ENCODE measurements around the gene XPNPEP1.

The XPNPEP1 gene

GRCh38 chr10:109947111-109947920 is 24.0 kb upstream of the XPNPEP1 start:
- DNase-seq: no peak

GRCh38 chr10:109946680-109947079 is 23.4 kb upstream of the XPNPEP1 start:
- no peak for DNase-seq

GRCh38 chr10:109945473-109946177 is 22.3 kb upstream of the XPNPEP1 start:
- DNase-seq: no peak

- DNase-seq: no peak
These were observed 21.3 kb upstream of the XPNPEP1 start for GRCh38 chr10:109944613-109945012.

GRCh38 chr10:109941236-109941862 is 18.0 kb upstream of the XPNPEP1 start:
- peak; percentile 51 for DNase-seq

GRCh38 chr10:109940553-109940952 is 17.2 kb upstream of the XPNPEP1 start:
- no peak for DNase-seq

- no peak for DNase-seq
These were observed 16.8 kb upstream of the XPNPEP1 start for GRCh38 chr10:109940117-109940516.

GRCh38 chr10:109939315-109939961 is 16.1 kb upstream of the XPNPEP1 start:
- DNase-seq: no peak

- DNase-seq: no peak
These were observed 14.3 kb upstream of the XPNPEP1 start for GRCh38 chr10:109937460-109938065.

- no peak for DNase-seq
These were observed 11.9 kb upstream of the XPNPEP1 start for GRCh38 chr10:109934958-109935793.

- DNase-seq: no peak
These were observed 10.8 kb upstream of the XPNPEP1 start for GRCh38 chr10:109933984-109934565.

GRCh38 chr10:109932968-109933367 is 9.7 kb upstream of the XPNPEP1 start:
- no peak for DNase-seq

GRCh38 chr10:109932391-109932790 is 9.1 kb upstream of the XPNPEP1 start:
- DNase-seq: no peak

GRCh38 chr10:109931163-109931562 is 7.9 kb upstream of the XPNPEP1 start:
- DNase-seq: no peak

- no peak for DNase-seq
These were observed 6.3 kb upstream of the XPNPEP1 start for GRCh38 chr10:109929501-109930219.

GRCh38 chr10:109928475-109928891 is 5.2 kb upstream of the XPNPEP1 start:
- DNase-seq: no peak

GRCh38 chr10:109926825-109927224 is 3.5 kb upstream of the XPNPEP1 start:
- DNase-seq: no peak

- DNase-seq: no peak
These were observed 2.9 kb upstream of the XPNPEP1 start for GRCh38 chr10:109926061-109926745.

- no peak for DNase-seq
These were observed 1.8 kb upstream of the XPNPEP1 start for GRCh38 chr10:109924967-109925620.

GRCh38 chr10:109924087-109924486 is 776 bp upstream of the XPNPEP1 start:
- no peak for DNase-seq

Measured in NCI-H2227 treated with DMSO at 0.1 percent for 48 hours (cell line).